B cell (primary cell): ENCODE measurements around the gene RTN4. TPM values are rescaled to one million over a fixed set of nuclear protein-coding genes. Genes with fewer than 3 reads are reported as not detected.

Experiments
- ATAC-seq: fragments of 200-7000 bp; cut with Tn5 transposase; one replicate; pipeline ENCODE4 v1.10.0; 2021; ENCODE audit warnings: low read depth, mild to moderate bottlenecking, moderate number of reproducible peaks, moderate library complexity
- CTCF ChIA-PET: fragments of 350-600 bp; sonication (Branson Sonifier 250); formaldehyde crosslinking; loops from one replicate; lab custom pipeline; 2021; ENCODE audit warnings: antibody characterized with exemption, inconsistent platforms; lab: Charles Lee
- POLR2A ChIA-PET: fragments of 350-600 bp; sonication (Branson Sonifier 250); formaldehyde crosslinking; loops from one replicate; lab custom pipeline; 2021; ENCODE audit warnings: antibody characterized with exemption; lab: Charles Lee
- DNase-seq: peaks from one replicate; pipeline ENCODE4 v3.0.0; 2013
- H2AFZ ChIP-seq: 2 replicates; pipeline ENCODE4 v1.6.1; 2012; ENCODE audit warnings: mild to moderate bottlenecking, low read depth, low read length; ENCODE audit not compliant: insufficient read depth, poor library complexity, severe bottlenecking
- H3K27ac ChIP-seq, 2 donors: 1 replicate in 1 of 2; 2 replicates in 1 of 2; pipeline ENCODE4 v1.5.1; 2012 to 2013; ENCODE audit warnings: low read length in 2 of 2, mild to moderate bottlenecking in 2 of 2, moderate library complexity in 1 of 2
- H3K27me3 ChIP-seq, 4 experiments: fragments of 200-600 bp in 1 of 4; sonication (generic) in 1 of 4; replicated peaks in 1 of 4; 1 replicate in 2 of 4; 2 replicates in 2 of 4; pipeline versions ENCODE4 v1.6.1 to v1.7.0; 2013 to 2016; ENCODE audit warnings: low read length in 3 of 4, mild to moderate bottlenecking in 2 of 4, mixed read lengths in 1 of 4, moderate library complexity in 1 of 4; ENCODE audit not compliant: insufficient read depth in 4 of 4, control insufficient read depth in 3 of 4; ENCODE audit errors: control extremely low read depth in 1 of 4
- H3K36me3 ChIP-seq, 2 experiments: replicated peaks in 1 of 2; 1 replicate in 1 of 2; 2 replicates in 1 of 2; pipeline versions ENCODE4 v1.6.1 to v1.7.1; 2013; ENCODE audit warnings: low read length in 1 of 2; ENCODE audit not compliant: insufficient read depth in 2 of 2, control insufficient read depth in 1 of 2; ENCODE audit errors: control extremely low read depth in 1 of 2, extremely low read depth in 1 of 2
- H3K4me1 ChIP-seq, 2 donors: fragments of 200-600 bp in 1 of 2; sonication (generic) in 1 of 2; 1 replicate in 1 of 2; 2 replicates in 1 of 2; pipeline versions ENCODE4 v1.5.1 to v1.6.1; 2013 to 2017; ENCODE audit warnings: low read length in 2 of 2; ENCODE audit not compliant: control insufficient read depth in 2 of 2, insufficient read depth in 2 of 2
- H3K4me2 ChIP-seq: replicated peaks from 2 replicates; pipeline ENCODE3; 2012; ENCODE audit warnings: mild to moderate bottlenecking, low read depth, low read length; ENCODE audit not compliant: poor library complexity, severe bottlenecking
- H3K4me3 ChIP-seq, 5 experiments: fragments of 200-600 bp in 1 of 5; sonication (generic) in 1 of 5; 1 replicate in 3 of 5; 2 replicates in 2 of 5; pipeline versions ENCODE4 v1.5.1 to v1.7.0; 2011 to 2016; ENCODE audit warnings: low read length in 4 of 5, mild to moderate bottlenecking in 4 of 5, low read depth in 2 of 5, control low read depth in 1 of 5, moderate library complexity in 1 of 5; ENCODE audit not compliant: insufficient read depth in 1 of 5; ENCODE audit errors: control extremely low read depth in 1 of 5, extremely low read depth in 1 of 5
- H3K79me2 ChIP-seq: fragments of 200-600 bp; sonication (generic); one replicate; pipeline ENCODE4 v1.6.0; 2016; ENCODE audit warnings: low read length; ENCODE audit not compliant: control insufficient read depth, insufficient read depth
- H3K9ac ChIP-seq: fragments of 200-600 bp; sonication (generic); 2 replicates; pipeline ENCODE4 v1.6.1; 2017; ENCODE audit warnings: mild to moderate bottlenecking, low read length, moderate library complexity
- H3K9me3 ChIP-seq, 3 donors: one replicate each; pipeline versions ENCODE4 v1.6.1 to v1.7.1; 2013; ENCODE audit warnings: low read length in 2 of 3; ENCODE audit not compliant: control insufficient read depth in 2 of 3, insufficient read depth in 1 of 3; ENCODE audit errors: control extremely low read depth in 1 of 3
- H4K20me1 ChIP-seq: 2 replicates; pipeline ENCODE4 v1.6.0; 2012; ENCODE audit warnings: mild to moderate bottlenecking, low read length; ENCODE audit not compliant: insufficient read depth, control insufficient read depth, poor library complexity, severe bottlenecking
- H3K27ac Mint-ChIP-seq: one replicate; pipeline ENCODE4 v1.8.0; 2021; ENCODE audit warnings: mixed read lengths
- H3K27me3 Mint-ChIP-seq: one replicate; pipeline ENCODE4 v1.8.0; 2021; ENCODE audit warnings: mixed read lengths
- H3K4me1 Mint-ChIP-seq: one replicate; pipeline ENCODE4 v1.8.0; 2021; ENCODE audit warnings: mixed read lengths
- H3K4me3 Mint-ChIP-seq: one replicate; pipeline ENCODE4 v1.8.0; 2021; ENCODE audit warnings: mixed read lengths
- H3K9me3 Mint-ChIP-seq: one replicate; pipeline ENCODE4 v1.8.0; 2022; ENCODE audit warnings: mixed read lengths; ENCODE audit not compliant: insufficient read depth
- CTCF ChIP-seq: fragments of 200-600 bp; IDR thresholded peaks from one replicate; pipeline ENCODE4 v1.8.0; 2022; ENCODE audit warnings: antibody characterized with exemption, mild to moderate bottlenecking
- EZH2 ChIP-seq: IDR thresholded peaks from 2 replicates; pipeline ENCODE4 v1.6.1; 2012; ENCODE audit warnings: borderline replicate concordance, low read depth, mild to moderate bottlenecking, moderate library complexity, low read length; ENCODE audit not compliant: insufficient read depth, poor library complexity, severe bottlenecking
- WGBS: methylation state at CpG from one replicate; pipeline ENCODE4 v1.1.5; 2013; ENCODE audit warnings: missing lambda C conversion rate; ENCODE audit not compliant: insufficient coverage; 5-methylcytosine and 5-hydroxymethylcytosine counted together
- intact Hi-C: fragments of 100-400 bp; cut with micrococcal nuclease; formaldehyde crosslinking; loops from one replicate; pipeline ENCODE4 v1.10.0; 2022
- polyA plus RNA-seq: library from polyadenylated mRNA; depleted of rRNA; stranded (reverse); fragments of >200 nt; gene quantifications from 2 replicates; pipeline ENCODE4 v1.2.3, GENCODE V29; 2012
- total RNA-seq, 2 donors: library from RNA; stranded (reverse); fragments of 120-200 nt in 1 of 2; gene quantifications; 1 replicate in 1 of 2; 2 replicates in 1 of 2; pipeline versions ENCODE4 v1.2.3 to v1.2.4, GENCODE V29; 2013 to 2022

Gene RTN4
- total and polyA plus RNA-seq, 2 donors (not counting 1 experiment from before 2014, with no cell fraction given): 30.8 to 65.9 TPM

- Mint-ChIP-seq H3K9me3 (no peaks in the 10 kb centered on the region), H3K4me1 (no peaks in the 10 kb centered on the region), H3K4me3 (no peak overlapping the region), H3K27me3 (peaks cover 3% of the 10 kb centered on the region), H3K27ac (no peak overlapping the region)
- Histone ChIP-seq H3K4me3 (no peak overlapping the region), H3K27ac (no peak overlapping the region), H3K9ac (no peak overlapping the region), H3K79me2 (no peaks in the 10 kb centered on the region), H4K20me1 (no peaks in the 10 kb centered on the region), H3K4me1 (no peaks in the 10 kb centered on the region), H3K27me3 (no peaks in the 10 kb centered on the region), H3K36me3 (no peaks in the 10 kb centered on the region), H2AFZ (no peak overlapping the region), H3K4me2 (no peak overlapping the region), H3K9me3 (no peaks in the 10 kb centered on the region)
- TF ChIP-seq CTCF: no peak
- TF ChIP-seq EZH2: no peak
- intact Hi-C loops: no loop called here
- no peak for ATAC-seq
- ChIA-PET POLR2A (no interaction called here), CTCF (no interaction called here)
- DNase-seq: no peak
Observed at GRCh38 chr2:55087501-55087900, 37.2 kb upstream of the RTN4 start.

- no peaks in the 10 kb centered on the region for H3K27me3 ChIP-seq
- no peaks in the 10 kb centered on the region for H3K4me1 ChIP-seq
- H3K27ac ChIP-seq: no peak overlapping the region
- ChIA-PET POLR2A (no interaction called here), CTCF (no interaction called here)
- H3K36me3 ChIP-seq: no peaks in the 10 kb centered on the region
- no peaks in the 10 kb centered on the region for H3K9me3 Mint-ChIP-seq
- intact Hi-C loops: no loop called here
- no peak overlapping the region for H3K4me2 ChIP-seq
- no peaks in the 10 kb centered on the region for H3K79me2 ChIP-seq
- no peak overlapping the region for H2AFZ ChIP-seq
- TF ChIP-seq EZH2 (no peak), CTCF (no peak)
- H3K4me3 Mint-ChIP-seq: no peak overlapping the region
- no peak overlapping the region for H3K9ac ChIP-seq
- no peak for ATAC-seq
- H3K4me1 Mint-ChIP-seq: no peaks in the 10 kb centered on the region
- 93% methylated on average over 3 of the region's 5 CpGs for WGBS
- no peak for DNase-seq
- H3K27ac Mint-ChIP-seq: no peak overlapping the region
- no peak overlapping the region for H3K4me3 ChIP-seq
- no peaks in the 10 kb centered on the region for H4K20me1 ChIP-seq
- H3K27me3 Mint-ChIP-seq: no peaks in the 10 kb centered on the region
- H3K9me3 ChIP-seq: no peaks in the 10 kb centered on the region
Observed at GRCh38 chr2:55085113-55086040, 35.1 kb upstream of the RTN4 start.
